Keratinocyte (primary cell): Measurements from ENCODE around the gene ZNF777. TPM values are rescaled to one million over a fixed set of nuclear protein-coding genes. Genes with fewer than 3 reads are reported as not detected.

ENCODE experiments used
- DNase-seq: peaks from one replicate; pipeline ENCODE4 v3.0.0-alpha.2; 2011; ENCODE audit warnings: low read depth, missing footprints, low spot score
- FAIRE-seq: peaks from 2 replicates; lab custom pipeline; 2011; peaks lifted over from hg19 to GRCh38; lab: Jason Lieb, UNC
- H2AFZ ChIP-seq: 2 replicates; pipeline ENCODE4 v1.6.0; 2012; ENCODE audit warnings: low read length, control low read depth, inconsistent platforms; ENCODE audit not compliant: control insufficient read depth
- H3K27ac ChIP-seq: 2 replicates; pipeline ENCODE4 v1.5.1; 2011; ENCODE audit warnings: low read length; ENCODE audit not compliant: control insufficient read depth, insufficient read depth
- H3K27me3 ChIP-seq: 3 replicates; pipeline ENCODE4 v1.6.0; 2011; ENCODE audit warnings: low read length; ENCODE audit not compliant: control insufficient read depth, insufficient read depth; ENCODE audit errors: extremely low read depth
- H3K36me3 ChIP-seq, 2 experiments: 2 replicates in 1 of 2; 3 replicates in 1 of 2; pipeline ENCODE4 v1.5.1; 2011; ENCODE audit warnings: low read length in 2 of 2, mild to moderate bottlenecking in 1 of 2; ENCODE audit not compliant: control insufficient read depth in 2 of 2, insufficient read depth in 2 of 2; ENCODE audit errors: extremely low read depth in 1 of 2
- H3K4me1 ChIP-seq: 3 replicates; pipeline ENCODE4 v1.5.1; 2011; ENCODE audit warnings: low read length; ENCODE audit not compliant: control insufficient read depth, insufficient read depth; ENCODE audit errors: extremely low read depth
- H3K4me2 ChIP-seq: 3 replicates; pipeline ENCODE4 v1.6.0; 2011; ENCODE audit warnings: low read depth, low read length; ENCODE audit not compliant: control insufficient read depth, insufficient read depth; ENCODE audit errors: extremely low read depth
- H3K4me3 ChIP-seq, 3 experiments: fragments of 200-600 bp in 1 of 3; sonication (generic) in 1 of 3; 2 replicates in 2 of 3; 3 replicates in 1 of 3; pipeline ENCODE4 v1.5.1; 2011 to 2016; ENCODE audit warnings: low read length in 3 of 3, mild to moderate bottlenecking in 3 of 3, control low read depth in 2 of 3, inconsistent platforms in 1 of 3, low read depth in 1 of 3, mixed read lengths in 1 of 3, mixed run types in 1 of 3, moderate library complexity in 1 of 3; ENCODE audit not compliant: control insufficient read depth in 2 of 3, insufficient read depth in 2 of 3; ENCODE audit errors: extremely low read depth in 1 of 3
- H3K79me2 ChIP-seq: 2 replicates; pipeline ENCODE4 v1.6.0; 2012; ENCODE audit warnings: low read length; ENCODE audit not compliant: control insufficient read depth, insufficient read depth
- H3K9ac ChIP-seq: 3 replicates; pipeline ENCODE4 v1.6.0; 2011; ENCODE audit warnings: low read length; ENCODE audit not compliant: control insufficient read depth, insufficient read depth; ENCODE audit errors: extremely low read depth
- H3K9me1 ChIP-seq: 3 replicates; pipeline ENCODE4 v1.6.0; 2011; ENCODE audit warnings: low read length; ENCODE audit not compliant: control insufficient read depth, insufficient read depth; ENCODE audit errors: extremely low read depth
- H3K9me3 ChIP-seq: 2 replicates; pipeline ENCODE4 v1.5.1; 2012; ENCODE audit warnings: low read depth, low read length; ENCODE audit not compliant: control insufficient read depth
- H4K20me1 ChIP-seq: 3 replicates; pipeline ENCODE4 v1.6.0; 2011; ENCODE audit warnings: low read length; ENCODE audit not compliant: control insufficient read depth, insufficient read depth; ENCODE audit errors: extremely low read depth
- EZH2 ChIP-seq: IDR thresholded peaks from one replicate; pipeline ENCODE4 v1.6.1; 2012; ENCODE audit warnings: inconsistent platforms, mild to moderate bottlenecking, low read length, moderate library complexity
- dilution Hi-C: fragments of 300-500 bp; cut with MboI; formaldehyde crosslinking; loops from one replicate; pipeline ENCODE4 v1.7.0; 2020; ENCODE audit warnings: low sequenced_read_pairs; ENCODE audit not compliant: extremely low pct_ligation_motif_present
- polyA plus RNA-seq, 5 experiments: library from polyadenylated mRNA; depleted of rRNA in 3 of 5; stranded (reverse) in 3 of 5; stranded (forward) in 1 of 5; unstranded in 1 of 5; fragments of >200 nt; gene quantifications; 1 replicate in 1 of 5; 2 replicates in 3 of 5; 3 replicates in 1 of 5; pipeline versions ENCODE4 v1.2.1 to v1.2.3, GENCODE V29; 2011 to 2012; ENCODE audit warnings: missing spikeins in 2 of 5, low read depth in 1 of 5, low replicate concordance in 1 of 5
- TF ChIP-seq, protein P1 (sequence below), 3 experiments: IDR thresholded peaks in 1 of 3; conservative IDR thresholded peaks in 1 of 3; optimal IDR thresholded peaks in 1 of 3; 2 replicates in 2 of 3; 3 replicates in 1 of 3; pipeline versions ENCODE3 to v1.5.1; 2011; ENCODE audit warnings: low read length in 3 of 3, mild to moderate bottlenecking in 3 of 3, moderate library complexity in 2 of 3, control low read depth in 1 of 3, inconsistent platforms in 1 of 3; ENCODE audit not compliant: insufficient read depth in 2 of 3; ENCODE audit errors: extremely low read depth in 1 of 3

Gene ZNF777
- polyA plus RNA-seq, 1 donor (not counting 4 experiments of a cell fraction or from before 2014, with no cell fraction given), result 4.8 TPM

DNA sequence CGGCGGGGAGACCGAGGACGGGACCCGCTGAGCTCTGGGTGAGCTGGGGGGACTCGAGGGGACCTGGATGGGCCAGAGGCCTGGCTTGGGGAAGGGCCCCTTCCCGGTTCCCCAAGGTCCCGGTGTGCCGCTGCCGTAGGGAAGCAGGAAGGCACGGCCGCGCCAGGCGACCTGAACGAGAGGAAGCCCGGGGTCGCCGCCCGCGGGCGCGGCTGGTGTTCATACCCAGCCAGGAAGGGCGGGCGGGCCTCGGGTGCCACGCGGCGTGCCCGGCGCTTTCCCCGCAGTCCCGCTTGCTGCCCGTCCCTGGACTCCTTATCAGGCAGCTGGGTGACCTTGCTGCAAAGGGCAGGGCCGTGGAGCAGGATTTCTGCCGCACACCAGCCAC, 38.0 kb downstream of the ZNF777 start:
- dilution Hi-C loops, result no loop called here
- Histone ChIP-seq H3K79me2 (no peaks in the 10 kb centered on the region), H3K9ac (peak overlapping the region; percentile 47), H2AFZ (peak overlapping the region; percentile 89), H4K20me1 (no peaks in the 10 kb centered on the region), H3K9me1 (no peaks in the 10 kb centered on the region), H3K4me1 (no peaks in the 10 kb centered on the region), H3K27ac (no peak overlapping the region), H3K27me3 (no peaks in the 10 kb centered on the region), H3K4me2 (peak overlapping the region; percentile 46), H3K4me3 (peak overlapping the region; percentile 16 to 66 (median 53)), H3K9me3 (no peaks in the 10 kb centered on the region), H3K36me3 (no peaks in the 10 kb centered on the region)
- FAIRE-seq (no peak), DNase-seq (no peak)
- no peak for TF ChIP-seq EZH2
- TF ChIP-seq, protein P1, sequence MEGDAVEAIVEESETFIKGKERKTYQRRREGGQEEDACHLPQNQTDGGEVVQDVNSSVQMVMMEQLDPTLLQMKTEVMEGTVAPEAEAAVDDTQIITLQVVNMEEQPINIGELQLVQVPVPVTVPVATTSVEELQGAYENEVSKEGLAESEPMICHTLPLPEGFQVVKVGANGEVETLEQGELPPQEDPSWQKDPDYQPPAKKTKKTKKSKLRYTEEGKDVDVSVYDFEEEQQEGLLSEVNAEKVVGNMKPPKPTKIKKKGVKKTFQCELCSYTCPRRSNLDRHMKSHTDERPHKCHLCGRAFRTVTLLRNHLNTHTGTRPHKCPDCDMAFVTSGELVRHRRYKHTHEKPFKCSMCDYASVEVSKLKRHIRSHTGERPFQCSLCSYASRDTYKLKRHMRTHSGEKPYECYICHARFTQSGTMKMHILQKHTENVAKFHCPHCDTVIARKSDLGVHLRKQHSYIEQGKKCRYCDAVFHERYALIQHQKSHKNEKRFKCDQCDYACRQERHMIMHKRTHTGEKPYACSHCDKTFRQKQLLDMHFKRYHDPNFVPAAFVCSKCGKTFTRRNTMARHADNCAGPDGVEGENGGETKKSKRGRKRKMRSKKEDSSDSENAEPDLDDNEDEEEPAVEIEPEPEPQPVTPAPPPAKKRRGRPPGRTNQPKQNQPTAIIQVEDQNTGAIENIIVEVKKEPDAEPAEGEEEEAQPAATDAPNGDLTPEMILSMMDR (optimal IDR thresholded peaks at IDR 0.05 in 1 of 3, IDR thresholded peaks at IDR 0.05 in 1 of 3, conservative IDR thresholded peaks at IDR 0.05 in 1 of 3; ENCODE audit: extremely low read depth in 1 of 3, insufficient read depth in 2 of 3, low read length in 3 of 3), result no peak

DNA sequence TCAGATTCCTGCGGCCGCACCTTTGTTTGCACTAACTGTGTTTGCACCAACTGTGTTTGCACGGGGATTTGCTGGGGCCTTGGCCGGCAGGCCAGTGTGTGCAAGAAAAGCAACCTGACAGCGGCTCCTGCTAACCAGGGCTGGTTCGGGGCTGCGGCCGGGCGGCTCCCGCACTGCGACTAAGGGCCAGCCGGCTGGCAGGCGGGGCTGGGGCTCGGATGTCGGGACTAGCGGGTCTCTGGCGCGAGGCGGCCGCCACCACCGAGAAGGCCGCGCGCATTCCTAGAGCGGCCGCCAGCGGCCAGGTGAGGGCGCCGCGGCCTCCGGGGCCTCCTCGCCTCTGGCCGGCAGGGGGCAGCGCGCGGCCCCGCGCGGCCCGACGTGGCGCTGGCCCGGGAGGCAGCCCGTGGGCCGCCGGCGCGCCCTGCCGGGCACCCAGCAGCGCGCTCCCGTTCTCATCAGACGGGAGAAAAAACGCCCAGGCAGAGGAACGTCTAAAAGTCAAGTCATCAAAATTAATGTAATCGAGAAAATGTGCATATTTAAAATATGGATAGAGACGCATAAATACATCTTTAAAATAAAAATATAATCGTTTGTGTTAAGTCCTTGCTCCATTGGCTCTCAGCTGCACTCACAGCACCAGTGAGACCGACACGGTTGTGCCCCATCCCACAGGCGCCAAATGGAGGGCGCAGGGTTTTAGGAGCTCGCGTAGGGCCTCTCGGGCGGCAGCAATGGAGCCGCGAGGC, 38.5 kb downstream of the ZNF777 start:
- Histone ChIP-seq H3K27ac (no peak overlapping the region), H3K4me3 (peak overlapping the region; percentile 27 to 71 (median 57)), H3K9ac (peak overlapping the region; percentile 54), H3K27me3 (no peaks in the 10 kb centered on the region), H3K9me3 (no peaks in the 10 kb centered on the region), H3K4me1 (no peaks in the 10 kb centered on the region), H4K20me1 (no peaks in the 10 kb centered on the region), H3K36me3 (no peaks in the 10 kb centered on the region), H3K4me2 (peak overlapping the region; percentile 74), H3K79me2 (no peaks in the 10 kb centered on the region), H3K9me1 (no peaks in the 10 kb centered on the region), H2AFZ (peak overlapping the region; percentile 96)
- TF ChIP-seq, protein P1 (optimal IDR thresholded peaks at IDR 0.05 in 1 of 3, IDR thresholded peaks at IDR 0.05 in 1 of 3, conservative IDR thresholded peaks at IDR 0.05 in 1 of 3; ENCODE audit: extremely low read depth in 1 of 3, insufficient read depth in 2 of 3, low read length in 3 of 3), result peak in 2 of 3 experiments; percentile 69 to 83
- TF ChIP-seq EZH2, result no peak
- DNase-seq (no peak), FAIRE-seq (no peak)
- dilution Hi-C loops, result no loop called here
